Ovary (tissue), 9 donors: ENCODE data around the gene PPFIBP2. TPM values are rescaled to one million over a fixed set of nuclear protein-coding genes. Genes with fewer than 3 reads are reported as not detected.

Experiments
- DNase-seq, 5 donors: peaks; one replicate each; pipeline ENCODE4 v3.0.0-alpha.2; 2019 to 2020
- H3K27ac ChIP-seq, 2 donors: fragments of 200-600 bp; one replicate each; pipeline versions ENCODE4 v1.5.1 to v1.8.0; 2019 to 2022
- H3K27me3 ChIP-seq: fragments of 200-600 bp; one replicate; pipeline ENCODE4 v1.8.0; 2022
- H3K36me3 ChIP-seq: fragments of 200-600 bp; sonication (generic); one replicate; pipeline ENCODE4 v1.5.1; 2019
- H3K4me1 ChIP-seq: one replicate; pipeline ENCODE4 v1.8.1; 2013; ENCODE audit warnings: mild to moderate bottlenecking, moderate library complexity; ENCODE audit not compliant: insufficient read depth
- H3K4me3 ChIP-seq: fragments of 200-600 bp; sonication (generic); one replicate; pipeline ENCODE4 v1.5.1; 2017
- H3K9me3 ChIP-seq, 2 donors: fragments of 200-600 bp in 1 of 2; sonication (generic) in 1 of 2; one replicate each; pipeline versions ENCODE4 v1.5.1 to v1.8.1; 2013 to 2019; ENCODE audit warnings: mild to moderate bottlenecking in 1 of 2, moderate library complexity in 1 of 2
- EP300 ChIP-seq: sonication (generic); formaldehyde crosslinking; IDR thresholded peaks from one replicate; pipeline ENCODE4 v1.6.1; 2017; ENCODE audit warnings: antibody characterized with exemption
- POLR2A ChIP-seq: fragments of 450-650 bp; IDR thresholded peaks from one replicate; pipeline ENCODE4 v1.6.1; 2017; ENCODE audit warnings: antibody characterized with exemption, mild to moderate bottlenecking, moderate library complexity
- WGBS, 3 donors: extraction: QIAGEN DNeasy Blood & Tissue Kit in 1 of 3; methylation state at CpG; one replicate each; pipeline versions ENCODE4 v1.1.5 to v1.1.7; 2013 to 2017; 5-methylcytosine and 5-hydroxymethylcytosine counted together
- intact Hi-C, 4 donors: fragments of 100-400 bp; cut with DNase I; formaldehyde crosslinking; loops; one replicate each; pipeline versions ENCODE4 v1.11.0 to v1.15.1; 2022 to 2023
- polyA plus RNA-seq, 2 donors: library from polyadenylated mRNA; stranded (reverse); fragments of 200-250 nt in 1 of 2; fragments of 350-450 nt in 1 of 2; fragmentation: Illumina TruSeq in 1 of 2; extraction: RNeasy Lipid Tissue Mini Kit (QIAGEN cat#74804) in 1 of 2; gene quantifications; one replicate each; pipeline ENCODE4 v1.2.3, GENCODE V29; 2013 to 2014
- total RNA-seq, 7 donors: library from RNA; depleted of rRNA in 2 of 7; stranded (reverse); fragments of >200 nt in 2 of 7; fragmentation: NEBNext Ultra II Directional in 3 of 7; extraction: Animal tissue kit (Norgen Biotek cat#: 25700) in 3 of 7; gene quantifications; one replicate each; pipeline versions ENCODE4 v1.1.0 to v1.2.4, GENCODE V29; 2016 to 2023
- TF ChIP-seq, protein P1 (sequence below), 3 donors: fragments of 450-650 bp in 2 of 3; fragments of 200-600 bp in 1 of 3; IDR thresholded peaks; one replicate each; pipeline versions ENCODE4 v1.5.1 to v1.8.0; 2016 to 2022; ENCODE audit warnings: antibody characterized with exemption in 3 of 3, mild to moderate bottlenecking in 1 of 3
- donor health status: DM: no; HTN: no; CAD: no; lungs with moderate emphysema.
- donor health status: DM: no; HTN: no; CAD: no.
- donor health status: Bipolar disorder and iron deficiency.
- donor health status: DM: yes; HTN: yes; CAD: no.
- donor health status: DM: no; HTN: no; CAD: no.
- donor health status: DM: yes; HTN: yes; CAD: no.

The PPFIBP2 gene
- total and polyA plus RNA-seq, 9 donors: 9.6 to 36.2 (median 20.7) TPM

- 7 to 10% (median 9%) methylated on average over 1 of the region's 1 CpG for WGBS, 3 donors
- no peaks in the 10 kb centered on the region for H3K27me3 ChIP-seq
- no peak overlapping the region for H3K4me3 ChIP-seq
- no peak for DNase-seq
- intact Hi-C loops: no loop called here
- TF ChIP-seq, protein P1, sequence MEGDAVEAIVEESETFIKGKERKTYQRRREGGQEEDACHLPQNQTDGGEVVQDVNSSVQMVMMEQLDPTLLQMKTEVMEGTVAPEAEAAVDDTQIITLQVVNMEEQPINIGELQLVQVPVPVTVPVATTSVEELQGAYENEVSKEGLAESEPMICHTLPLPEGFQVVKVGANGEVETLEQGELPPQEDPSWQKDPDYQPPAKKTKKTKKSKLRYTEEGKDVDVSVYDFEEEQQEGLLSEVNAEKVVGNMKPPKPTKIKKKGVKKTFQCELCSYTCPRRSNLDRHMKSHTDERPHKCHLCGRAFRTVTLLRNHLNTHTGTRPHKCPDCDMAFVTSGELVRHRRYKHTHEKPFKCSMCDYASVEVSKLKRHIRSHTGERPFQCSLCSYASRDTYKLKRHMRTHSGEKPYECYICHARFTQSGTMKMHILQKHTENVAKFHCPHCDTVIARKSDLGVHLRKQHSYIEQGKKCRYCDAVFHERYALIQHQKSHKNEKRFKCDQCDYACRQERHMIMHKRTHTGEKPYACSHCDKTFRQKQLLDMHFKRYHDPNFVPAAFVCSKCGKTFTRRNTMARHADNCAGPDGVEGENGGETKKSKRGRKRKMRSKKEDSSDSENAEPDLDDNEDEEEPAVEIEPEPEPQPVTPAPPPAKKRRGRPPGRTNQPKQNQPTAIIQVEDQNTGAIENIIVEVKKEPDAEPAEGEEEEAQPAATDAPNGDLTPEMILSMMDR (IDR thresholded peaks at IDR 0.05): no peak
- TF ChIP-seq EP300 (no peak), POLR2A (no peak)
- H3K9me3 ChIP-seq: no peaks in the 10 kb centered on the region
- no peak overlapping the region for H3K27ac ChIP-seq
- no peaks in the 10 kb centered on the region for H3K4me1 ChIP-seq
- H3K36me3 ChIP-seq: no peaks in the 10 kb centered on the region
Observed at GRCh38 chr11:7621554-7621953, 107.8 kb downstream of the PPFIBP2 start.

DNA sequence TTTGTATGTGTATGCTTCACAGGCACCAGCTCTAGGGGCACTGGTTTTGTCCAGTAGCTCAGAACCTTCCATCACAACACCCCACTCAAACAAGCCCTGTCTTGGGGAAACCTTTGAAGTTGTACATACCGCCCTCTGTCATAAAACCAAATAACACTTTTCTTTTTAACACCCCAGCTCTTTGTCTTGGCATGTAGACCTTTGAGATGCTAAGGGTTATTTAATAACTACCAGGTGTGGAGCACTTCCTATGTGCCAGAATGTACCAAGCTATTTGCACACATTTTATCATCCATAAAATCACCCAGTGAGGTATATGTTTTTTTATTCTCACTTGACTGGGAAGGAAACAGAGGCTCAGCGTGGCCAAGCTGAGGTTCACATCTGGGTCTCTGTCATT is 108.9 kb downstream of the PPFIBP2 start:
- TF ChIP-seq, protein P1 (IDR thresholded peaks at IDR 0.05): no peak
- no peak for TF ChIP-seq EP300
- TF ChIP-seq POLR2A: no peak
- Histone ChIP-seq H3K36me3 (no peaks in the 10 kb centered on the region), H3K4me3 (no peak overlapping the region), H3K9me3 (no peaks in the 10 kb centered on the region), H3K27ac (no peak overlapping the region), H3K27me3 (no peaks in the 10 kb centered on the region), H3K4me1 (no peaks in the 10 kb centered on the region)
- DNase-seq: no peak
- 90 to 97% (median 96%) methylated on average over 2 of the region's 2 CpGs for WGBS, 3 donors
- intact Hi-C loops: no loop called here

GRCh38 chr11:7628660-7629059 is 114.9 kb downstream of the PPFIBP2 start:
- no peak overlapping the region for H3K4me3 ChIP-seq
- H3K27me3 ChIP-seq: no peaks in the 10 kb centered on the region
- no peak for DNase-seq
- TF ChIP-seq, protein P1 (IDR thresholded peaks at IDR 0.05): no peak
- no peak for TF ChIP-seq POLR2A
- H3K9me3 ChIP-seq: no peaks in the 10 kb centered on the region
- no peak overlapping the region for H3K27ac ChIP-seq
- H3K36me3 ChIP-seq: no peaks in the 10 kb centered on the region
- 64 to 69% (median 68%) methylated on average over 3 of the region's 3 CpGs for WGBS, 3 donors
- intact Hi-C loops: no loop called here
- H3K4me1 ChIP-seq: no peaks in the 10 kb centered on the region

- no peaks in the 10 kb centered on the region for H3K9me3 ChIP-seq
- no peaks in the 10 kb centered on the region for H3K27me3 ChIP-seq
- H3K4me3 ChIP-seq: no peak overlapping the region
- H3K36me3 ChIP-seq: no peaks in the 10 kb centered on the region
- no peak for TF ChIP-seq POLR2A
- no peak for TF ChIP-seq EP300
- TF ChIP-seq, protein P1 (IDR thresholded peaks at IDR 0.05): no peak
- WGBS, 3 donors: 90 to 100% (median 98%) methylated on average over 2 of the region's 2 CpGs
- no peak for DNase-seq
- no peaks in the 10 kb centered on the region for H3K4me1 ChIP-seq
- no peak overlapping the region for H3K27ac ChIP-seq
- intact Hi-C loops: no loop called here
Observed at GRCh38 chr11:7630002-7630401, 116.2 kb downstream of the PPFIBP2 start.

GRCh38 chr11:7632211-7632610 is 118.4 kb downstream of the PPFIBP2 start:
- Histone ChIP-seq H3K36me3 (no peaks in the 10 kb centered on the region), H3K27me3 (no peaks in the 10 kb centered on the region), H3K9me3 (no peaks in the 10 kb centered on the region), H3K27ac (no peak overlapping the region), H3K4me3 (no peak overlapping the region), H3K4me1 (no peaks in the 10 kb centered on the region)
- intact Hi-C loops: no loop called here
- WGBS, 3 donors: 42 to 67% (median 51%) methylated on average over 2 of the region's 2 CpGs
- TF ChIP-seq POLR2A (no peak), EP300 (no peak)
- TF ChIP-seq, protein P1 (IDR thresholded peaks at IDR 0.05): no peak
- DNase-seq: no peak
